Urothelium cell line (cell line): ENCODE data around the gene MAP4K2.

Experiments used
- DNase-seq: peaks from one replicate; pipeline ENCODE4 v3.0.0; 2011; ENCODE audit warnings: low spot score, mixed read lengths
- FAIRE-seq: peaks from 2 replicates; lab custom pipeline; 2011; peaks lifted over from hg19 to GRCh38; lab: Jason Lieb, UNC

MAP4K2 gene

DNA sequence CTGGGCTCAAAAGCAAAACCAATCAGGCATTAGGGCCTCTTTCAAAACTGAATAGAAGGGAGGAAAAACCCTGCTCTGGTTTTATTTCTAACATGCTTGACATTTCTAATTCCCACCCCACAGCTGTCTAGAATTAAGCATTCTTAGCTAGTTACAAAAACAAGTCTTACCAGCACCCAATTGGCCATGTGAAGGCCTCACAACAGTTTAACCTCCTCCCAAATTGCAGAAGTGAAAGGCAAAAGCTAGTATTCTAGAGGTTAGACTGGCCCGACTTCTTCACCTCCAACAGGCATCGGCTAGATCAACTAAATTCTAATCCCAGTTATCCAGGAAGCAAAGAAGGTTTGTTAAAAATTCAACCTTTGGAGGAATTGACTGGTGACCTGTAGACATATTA, 31.2 kb downstream of the MAP4K2 start:
- FAIRE-seq, result no peak
- no peak for DNase-seq

DNA sequence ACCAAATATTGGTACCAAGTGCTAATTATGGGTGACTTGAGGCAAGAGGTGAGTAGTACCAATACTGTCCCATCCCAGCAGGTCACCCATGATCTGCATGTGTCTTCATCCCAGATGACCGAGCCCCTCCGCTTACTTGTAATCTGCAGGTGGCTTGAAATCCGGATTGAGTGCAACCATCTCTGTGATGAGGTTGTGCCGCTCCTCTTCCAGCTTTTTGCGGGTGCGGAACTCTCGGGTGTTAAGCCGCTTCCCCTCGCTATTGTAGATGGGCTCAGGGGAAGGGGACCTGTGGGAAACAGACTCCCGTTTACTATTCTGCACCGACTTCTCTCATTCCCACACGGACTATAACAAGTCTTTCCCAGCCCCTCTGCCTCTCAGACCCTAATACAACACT, 32.9 kb downstream of the MAP4K2 start:
- FAIRE-seq (no peak), DNase-seq (no peak)

DNA sequence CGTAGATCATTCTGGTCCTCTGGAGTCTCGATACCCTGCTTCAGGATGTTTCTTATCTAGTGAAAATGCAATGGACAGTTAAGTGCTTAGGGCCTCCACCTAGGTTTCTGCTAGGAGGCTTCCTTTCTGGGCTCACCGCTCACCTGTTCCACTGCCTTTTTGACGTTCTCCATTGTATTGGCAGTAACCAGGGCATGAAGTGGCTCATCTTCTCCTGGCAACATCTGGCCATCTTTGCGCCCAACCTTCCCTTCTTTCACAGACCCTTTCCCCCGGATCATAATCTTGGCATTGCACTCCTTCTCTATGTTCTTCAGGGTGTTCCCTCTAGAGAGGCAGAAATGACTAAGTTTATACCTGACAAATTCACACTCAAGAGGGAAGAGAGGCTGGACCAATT, 33.7 kb downstream of the MAP4K2 start:
- FAIRE-seq, result no peak
- no peak for DNase-seq

DNA sequence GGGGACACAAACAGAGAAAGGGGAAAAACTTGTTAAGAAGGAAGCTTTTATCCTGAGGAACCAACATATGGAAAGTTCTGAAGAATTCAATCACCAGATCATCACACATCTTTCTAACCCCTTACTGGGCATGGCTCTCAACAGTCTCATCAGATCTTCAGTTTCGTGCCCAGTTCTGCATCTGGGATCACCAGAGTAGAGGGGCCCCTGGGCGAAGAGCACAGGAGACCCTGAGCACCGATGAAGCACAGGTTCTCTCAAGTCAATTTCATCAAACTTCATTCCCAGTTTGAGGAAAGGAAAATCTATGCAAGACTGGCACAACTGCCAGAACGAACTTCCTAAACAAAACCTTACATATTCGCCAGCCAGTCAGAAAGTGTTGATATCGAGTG, 34.7 kb downstream of the MAP4K2 start:
- DNase-seq (no peak), FAIRE-seq (no peak)

DNA sequence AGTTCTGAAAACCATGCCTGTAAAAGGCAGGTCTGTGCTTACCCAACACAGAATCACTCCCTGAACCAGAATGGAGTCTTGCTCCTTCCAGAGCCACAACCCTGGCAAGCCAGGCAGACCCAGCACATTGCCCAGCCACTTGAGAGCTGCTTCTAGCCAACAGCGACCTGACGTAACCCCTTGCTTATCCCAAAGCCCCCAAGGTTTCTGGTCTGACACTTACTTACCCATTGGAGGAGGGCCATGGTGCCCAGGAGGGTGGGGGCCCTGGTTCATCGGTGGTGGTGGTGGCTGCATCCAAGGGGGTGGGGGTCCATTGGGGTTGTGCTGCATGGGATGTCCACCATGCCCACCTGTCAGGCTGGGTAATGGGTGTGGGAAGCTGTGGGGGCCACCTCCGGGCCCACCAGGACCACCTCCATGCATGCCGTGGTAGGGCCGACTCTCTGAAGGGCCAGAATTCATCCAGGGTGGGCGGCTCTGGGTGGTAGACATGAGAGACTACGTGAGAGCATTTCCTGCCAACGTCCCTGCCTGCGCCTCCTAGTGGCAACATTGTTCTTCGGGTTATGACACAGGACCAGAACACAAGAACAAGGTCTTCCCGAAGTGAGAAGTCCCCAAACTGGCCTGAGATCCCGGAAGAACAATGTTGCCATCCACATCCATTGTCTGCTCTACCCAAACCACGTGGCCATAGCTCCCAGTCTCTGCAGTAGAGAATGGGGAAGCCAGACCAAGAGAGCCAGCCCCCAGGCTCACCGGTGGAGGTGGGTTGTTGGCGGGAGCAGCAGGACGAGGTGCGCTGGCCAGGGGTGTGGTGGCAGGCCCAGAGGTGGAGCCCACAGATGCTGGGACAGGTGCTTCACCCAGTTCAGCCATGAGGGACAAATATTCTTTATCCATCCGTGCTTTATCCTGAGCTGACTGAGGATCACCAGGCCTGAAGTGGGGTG, 35.4 kb downstream of the MAP4K2 start:
- no peak for FAIRE-seq
- DNase-seq, result peak; percentile 57

DNA sequence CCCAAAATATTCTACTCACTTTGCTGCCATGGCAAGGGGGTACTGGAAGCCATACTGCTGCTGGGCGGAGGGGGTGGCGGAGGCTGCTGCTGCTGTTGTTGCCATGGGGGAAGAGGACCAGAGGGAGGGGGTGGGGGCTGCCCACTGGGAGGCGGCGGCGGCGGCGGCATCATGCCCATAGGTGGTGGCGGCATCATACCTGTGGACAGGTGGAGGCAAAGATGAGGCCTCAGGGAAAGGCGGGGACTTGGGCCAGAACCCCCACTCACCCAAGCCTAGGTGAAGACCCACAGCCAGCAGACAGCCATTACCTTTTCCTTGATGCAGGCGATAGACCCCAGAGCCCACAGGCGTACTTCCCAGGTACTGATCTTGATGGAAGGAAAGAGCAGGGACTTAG, 36.1 kb downstream of the MAP4K2 start:
- FAIRE-seq, result no peak
- DNase-seq, result no peak

DNA sequence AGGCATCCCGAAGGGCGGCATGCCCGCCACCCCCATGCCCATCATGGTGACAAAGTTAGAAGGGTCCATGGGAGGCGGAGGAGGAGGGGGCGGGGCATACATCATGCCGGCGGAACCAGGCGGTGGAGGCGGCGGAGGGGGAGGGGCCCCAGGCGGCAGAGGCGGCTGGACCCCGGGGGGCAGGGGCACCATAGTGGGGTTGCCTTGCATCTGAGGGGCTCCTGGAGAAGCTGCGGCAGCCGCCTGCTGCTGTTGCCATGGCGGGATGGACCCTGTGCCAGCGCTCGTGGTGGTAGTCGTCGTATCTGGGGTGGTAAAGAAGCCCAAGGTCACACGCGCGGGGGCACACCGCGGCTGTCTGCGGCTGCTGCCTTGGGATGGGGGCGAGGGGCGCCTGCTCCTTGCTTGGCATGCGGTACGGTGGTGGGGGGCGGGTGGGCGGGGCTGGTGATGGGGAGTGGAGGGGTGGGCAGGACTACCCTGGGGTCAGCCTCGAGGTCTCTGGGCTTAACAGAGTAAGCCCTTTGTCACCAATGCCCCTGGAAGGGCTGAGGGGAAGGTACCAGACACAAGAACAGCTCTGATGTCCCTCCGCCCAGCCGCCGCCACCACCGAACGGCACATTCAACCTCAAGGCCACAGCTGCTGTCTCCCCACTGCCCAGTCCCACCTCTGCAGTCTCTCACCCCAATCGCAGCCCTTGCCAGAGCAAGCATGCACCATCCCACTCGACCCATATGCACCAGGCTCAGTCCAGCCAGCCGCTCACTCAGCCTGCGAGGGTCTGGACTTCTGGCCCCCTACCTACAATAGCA, 37.0 kb downstream of the MAP4K2 start:
- DNase-seq (no peak), FAIRE-seq (no peak)

DNA sequence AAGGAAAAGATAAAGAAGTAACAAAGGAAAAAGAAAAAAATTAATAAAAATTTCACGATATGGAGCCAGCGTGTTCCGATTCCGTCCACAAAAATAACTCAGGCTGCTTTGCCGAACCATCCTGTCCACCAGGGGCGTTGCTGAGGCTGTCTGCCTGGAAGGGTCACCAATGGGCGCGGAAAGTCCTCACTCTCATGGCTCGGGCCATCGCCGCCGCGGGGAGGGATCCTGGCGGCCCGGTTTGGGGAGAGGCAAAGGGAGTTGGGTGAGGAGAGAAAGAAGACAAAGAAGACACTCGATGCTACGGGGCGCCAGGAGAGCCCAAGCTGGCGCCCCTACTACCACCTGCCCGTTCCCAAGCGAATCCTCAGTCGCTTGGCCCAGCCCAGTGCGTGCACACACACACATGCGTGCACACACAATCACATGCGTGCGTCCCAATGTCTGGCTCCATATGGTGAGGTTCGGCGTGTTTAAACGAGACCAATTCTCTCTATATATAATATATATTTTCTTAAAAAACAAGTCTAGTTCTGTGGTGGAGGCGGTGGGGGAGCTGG, 37.6 kb downstream of the MAP4K2 start:
- no peak for DNase-seq
- no peak for FAIRE-seq

DNA sequence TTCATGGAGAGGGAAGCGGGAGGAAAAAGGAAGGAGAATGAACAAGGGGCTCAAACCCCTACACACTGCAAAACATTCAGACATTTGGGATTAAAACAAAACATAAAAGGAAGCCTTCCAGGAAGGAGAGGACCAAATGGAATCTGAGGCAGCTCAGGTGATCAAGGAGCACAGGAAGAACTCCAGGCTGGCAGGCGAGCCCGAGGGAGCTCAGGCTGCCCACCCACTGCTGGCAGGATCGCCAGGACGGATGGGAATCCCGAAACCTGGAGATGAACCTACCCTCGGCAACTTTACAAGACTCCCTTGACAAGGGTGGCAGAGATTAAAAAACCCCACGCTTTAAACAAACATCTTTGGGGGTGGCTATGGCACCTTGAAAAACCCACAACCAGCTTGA, 38.3 kb downstream of the MAP4K2 start:
- FAIRE-seq (no peak), DNase-seq (no peak)

DNA sequence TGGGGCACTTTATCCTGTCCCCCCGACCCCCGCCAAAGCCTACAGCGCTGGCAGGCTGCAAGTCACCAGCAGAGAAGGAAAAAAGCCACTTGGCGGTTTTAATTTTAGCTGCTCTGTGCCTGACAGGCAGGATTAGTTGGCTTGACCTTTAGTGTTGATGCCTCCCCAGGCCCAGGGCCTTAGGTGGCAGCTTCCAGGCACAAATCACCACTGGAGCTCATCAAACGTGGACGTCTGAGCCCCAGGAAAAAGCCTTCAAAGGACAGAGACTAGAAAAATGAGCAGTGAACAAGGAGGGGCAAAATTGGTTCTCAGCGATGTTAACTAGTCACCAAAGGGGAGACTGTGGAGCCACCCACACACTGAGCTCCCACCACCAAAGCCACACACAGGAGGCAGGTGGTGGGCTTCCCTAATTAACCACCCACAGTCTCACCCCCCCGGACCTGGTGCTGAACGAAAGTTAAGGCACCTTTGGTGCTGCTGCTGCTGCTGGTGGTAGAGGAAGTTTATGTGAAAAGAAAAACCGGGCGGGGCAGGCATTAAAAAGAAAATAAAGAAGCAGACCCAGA, 38.9 kb downstream of the MAP4K2 start:
- FAIRE-seq (no peak), DNase-seq (no peak)

DNA sequence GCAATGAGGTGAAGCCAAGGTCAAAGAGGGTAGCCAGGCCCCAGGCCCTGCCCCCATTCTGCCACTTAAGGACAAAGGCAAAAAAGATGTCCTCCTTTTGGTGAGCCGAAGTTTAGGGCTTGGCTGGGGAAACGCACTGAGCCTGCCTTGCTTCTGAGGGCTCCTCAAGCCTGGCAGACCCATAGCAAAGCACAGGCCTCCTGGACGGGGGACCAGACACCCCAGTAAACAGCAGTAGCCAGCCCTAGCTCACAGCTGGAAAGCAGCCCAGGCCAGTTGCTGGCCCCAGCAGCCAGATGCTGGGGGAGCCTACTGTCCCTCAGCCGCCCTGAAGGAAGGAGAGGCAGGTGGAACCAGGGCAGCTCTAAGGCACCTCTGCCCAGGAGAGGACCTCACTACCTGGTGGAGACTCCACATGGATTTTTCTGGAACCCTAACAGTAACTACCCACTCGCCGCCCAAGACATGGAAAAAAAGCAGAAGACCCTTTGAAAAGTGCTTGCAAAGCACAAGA, 39.4 kb downstream of the MAP4K2 start:
- FAIRE-seq (no peak), DNase-seq (no peak)

DNA sequence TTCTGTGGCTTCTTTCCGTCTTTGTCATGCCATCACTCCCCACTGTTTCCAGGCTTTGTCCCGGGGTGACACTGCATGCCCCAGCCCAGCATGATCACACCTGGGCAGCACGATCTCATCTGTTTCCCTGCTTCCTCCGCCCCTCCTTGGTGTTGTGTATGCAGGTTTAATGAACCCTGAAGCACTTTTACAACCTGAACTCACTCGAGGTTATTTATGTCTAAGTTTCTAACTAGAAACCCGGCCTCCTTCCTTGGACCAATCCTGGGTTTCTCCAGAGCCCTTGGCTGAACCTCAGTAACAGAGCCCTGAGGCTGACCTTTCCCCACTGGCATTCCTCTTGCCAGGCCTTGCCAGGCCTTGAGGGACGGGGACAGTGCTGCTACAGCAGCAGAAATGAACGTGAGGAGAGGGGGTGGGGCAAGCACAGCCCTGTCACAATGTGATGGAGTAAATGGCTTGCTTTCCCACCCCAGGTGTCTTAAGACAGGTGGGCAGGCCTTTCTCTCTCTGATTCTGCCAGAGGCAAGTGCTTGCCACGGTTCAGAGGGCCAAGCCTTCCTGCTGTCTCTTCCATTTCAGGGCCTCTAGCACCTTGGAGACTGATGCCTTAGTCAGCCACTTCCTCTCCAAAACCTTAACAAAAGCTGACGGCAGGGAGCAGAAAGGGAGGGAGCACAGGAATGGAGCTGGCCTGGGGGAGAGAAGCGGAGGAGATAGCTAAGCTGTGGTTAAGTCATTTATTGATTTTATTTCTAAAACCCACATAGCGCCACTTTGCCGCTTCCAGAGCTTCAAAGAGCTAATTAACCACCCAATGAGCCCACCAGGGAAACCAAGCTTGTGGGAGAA, 40.1 kb downstream of the MAP4K2 start:
- no peak for FAIRE-seq
- DNase-seq, result no peak

DNA sequence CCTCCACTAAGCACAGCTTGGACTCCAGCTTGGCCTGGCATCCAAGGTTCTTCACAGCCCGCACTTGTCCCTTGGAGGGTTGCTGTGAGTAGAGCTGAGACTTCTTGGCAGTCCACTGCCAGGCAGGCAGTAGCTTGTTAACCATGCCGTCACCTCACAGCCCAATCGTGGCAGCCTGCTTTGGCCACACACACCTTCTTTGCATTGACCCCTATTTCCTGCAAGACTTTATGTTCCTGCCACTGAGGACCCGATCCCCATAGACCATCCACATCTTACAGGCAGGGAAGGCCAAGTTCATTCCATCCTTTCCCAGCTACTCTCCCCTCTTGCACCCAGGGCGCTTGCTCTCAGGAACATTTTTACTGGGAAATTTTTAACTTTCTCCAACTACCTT, 40.7 kb downstream of the MAP4K2 start:
- DNase-seq (peak; percentile 4), FAIRE-seq (peak; percentile 48)

DNA sequence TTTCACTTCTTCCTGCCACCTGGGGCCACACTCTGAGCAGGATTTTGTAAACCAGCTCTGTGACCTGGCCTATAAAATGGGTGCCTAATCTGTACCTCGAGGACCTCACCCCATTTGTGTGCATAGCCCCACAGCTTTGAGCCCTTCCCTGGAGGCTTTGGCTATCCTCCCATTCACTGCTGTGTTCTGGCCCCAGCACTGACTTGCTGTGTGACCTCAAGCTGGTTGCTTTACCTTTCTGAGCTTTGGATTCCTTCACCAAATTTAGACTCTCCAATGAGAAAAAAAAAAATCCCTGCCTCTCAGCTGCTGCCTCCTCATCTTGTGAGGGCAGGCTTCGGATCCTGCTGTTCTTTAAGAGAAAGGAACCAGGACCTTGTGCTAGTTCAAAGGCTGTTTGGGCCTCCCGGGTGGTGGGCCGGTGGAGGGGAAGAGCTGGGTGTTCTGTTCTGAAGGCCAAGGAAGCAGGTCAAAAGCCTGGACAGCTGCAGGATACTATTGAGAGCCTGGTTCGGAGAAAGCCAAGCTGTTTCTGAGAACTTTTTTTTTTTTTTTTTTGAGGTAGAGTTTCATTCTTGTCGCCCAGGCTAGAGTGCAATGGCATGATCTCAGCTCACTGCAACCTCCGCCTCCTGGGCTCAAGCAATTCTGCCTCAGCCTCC, 42.1 kb downstream of the MAP4K2 start:
- DNase-seq, result no peak
- no peak for FAIRE-seq

DNA sequence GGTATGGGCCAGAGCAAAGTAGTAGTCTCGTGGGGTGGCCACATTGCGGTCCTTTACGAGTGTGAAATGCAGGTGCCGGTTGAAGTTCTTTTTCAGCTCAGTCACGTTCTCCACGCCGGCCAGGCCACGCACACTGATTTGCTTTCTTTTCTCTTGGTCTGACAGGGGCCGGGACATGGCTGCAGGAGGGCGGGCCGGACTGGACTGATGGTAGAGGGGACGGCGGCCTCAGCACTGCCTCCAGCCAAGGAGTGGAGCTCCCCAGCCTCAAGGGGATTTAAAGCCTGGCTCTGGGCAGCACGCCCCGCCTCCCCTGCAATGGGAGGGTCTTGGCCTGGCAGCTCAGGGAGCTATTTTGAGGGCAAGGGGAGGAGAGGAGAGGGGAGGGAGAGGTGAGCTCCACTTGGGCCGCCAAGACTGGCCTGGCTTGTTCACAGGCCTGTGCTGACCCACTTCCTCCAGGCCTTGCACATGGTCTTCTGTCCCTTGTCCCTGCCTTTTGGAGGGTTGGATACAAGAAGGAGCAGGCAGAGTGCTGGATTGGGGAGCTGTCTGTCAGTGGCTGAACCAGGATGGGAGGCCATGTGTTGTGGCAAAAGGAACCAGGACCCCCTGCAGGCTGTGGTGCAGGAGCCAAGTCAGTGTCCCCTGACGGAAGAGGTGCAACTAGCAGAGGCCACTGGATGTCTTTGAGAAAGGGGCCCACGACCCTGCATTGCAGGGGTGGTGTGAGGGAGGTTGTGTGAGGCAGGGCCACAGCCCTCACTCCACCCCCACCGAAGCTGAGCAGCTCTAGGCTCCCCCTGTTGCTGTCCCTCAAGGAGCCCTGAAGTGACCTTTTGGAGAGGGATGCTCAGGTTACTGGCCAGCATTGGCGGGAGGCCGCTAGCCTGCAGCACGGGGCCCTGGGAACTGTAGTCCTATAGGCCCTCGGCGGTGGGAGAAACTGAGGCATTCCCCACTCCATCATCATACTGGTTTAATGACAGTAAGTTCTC, 43.0 kb downstream of the MAP4K2 start, which contains the start of gene PYGM:
TSS of gene PYGM (minus strand) at position 253 of the 998 bp plus-strand sequence. CDS start at position 177, 76 bp downstream.
- DNase-seq, result peak; percentile 7
- no peak for FAIRE-seq

DNA sequence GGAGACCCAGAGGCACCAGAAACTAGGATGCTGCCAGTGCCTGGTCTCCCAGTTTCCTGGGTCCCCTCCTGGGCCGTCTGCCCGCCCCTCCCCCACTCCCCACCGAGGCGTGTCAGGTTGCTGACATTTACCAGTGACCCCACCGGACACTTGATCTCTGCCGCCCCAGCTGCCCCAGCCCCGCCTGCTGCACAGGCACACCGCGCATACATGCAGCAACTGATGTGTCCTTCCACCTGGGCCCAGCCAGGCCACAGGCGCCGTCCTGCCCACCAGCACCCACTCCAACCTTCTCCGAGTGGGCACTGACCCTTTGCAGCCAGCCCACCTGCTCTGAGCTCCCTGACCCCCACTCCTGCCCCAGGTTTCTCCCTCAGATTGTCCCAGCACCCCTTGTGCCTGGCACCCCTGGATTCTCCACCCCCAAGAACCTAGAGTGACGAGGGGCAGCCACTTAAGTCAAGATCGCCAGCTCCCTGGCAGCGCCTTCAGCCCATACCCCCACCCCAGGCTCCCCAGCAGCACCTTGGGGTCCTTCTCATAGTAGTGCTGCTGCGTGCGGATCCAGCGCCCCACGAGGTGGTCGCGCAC, 43.8 kb downstream of the MAP4K2 start:
- DNase-seq (no peak), FAIRE-seq (no peak)

DNA sequence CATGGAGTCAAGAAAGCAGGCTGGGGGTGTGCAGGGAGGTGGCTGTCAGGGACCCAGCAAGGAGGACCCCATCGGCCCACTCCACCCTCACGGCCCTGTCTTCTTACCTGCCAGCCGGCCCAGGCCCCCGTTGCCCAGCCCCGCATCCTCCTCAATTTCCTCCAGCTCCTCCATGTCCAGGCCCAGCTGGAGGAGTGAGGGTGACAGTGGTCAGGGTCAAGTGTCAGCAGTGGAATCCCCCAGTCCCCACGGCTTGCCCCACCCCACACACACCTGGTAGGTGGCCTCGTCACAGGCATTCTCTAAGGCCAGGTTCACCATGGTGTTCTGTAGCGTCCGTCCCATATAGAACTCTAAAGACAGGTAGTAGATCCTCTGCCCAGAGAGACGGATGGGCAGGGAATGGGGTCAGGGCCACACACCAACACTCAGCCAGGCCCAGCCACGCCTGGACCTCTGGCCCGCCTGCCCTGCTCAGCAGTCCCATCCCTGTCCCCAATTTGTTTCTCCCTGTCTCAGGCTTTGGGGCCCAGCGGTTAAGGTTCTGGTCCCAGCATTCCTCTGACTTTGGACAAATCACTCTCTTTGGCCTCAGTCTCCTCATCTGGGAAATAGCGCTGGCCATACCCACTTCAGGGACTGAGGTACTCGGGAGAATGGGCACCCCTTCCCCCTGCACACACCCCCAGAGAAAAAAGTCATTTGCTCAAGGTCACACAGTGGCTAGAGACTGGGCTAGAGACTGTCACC, 44.5 kb downstream of the MAP4K2 start:
- FAIRE-seq (no peak), DNase-seq (no peak)
